Mesenchymal stem cell (in vitro differentiated cells and primary cell): ENCODE results near the gene SLC24A4.
A peak's percentile ranks its signal among the peaks of the same experiment; 100 is the strongest.

Source experiments
- DNase-seq: peaks from one replicate; pipeline ENCODE4 v3.0.0-alpha.2; 2013
- H2AFZ ChIP-seq: one replicate; pipeline ENCODE4 v1.6.1; 2013; ENCODE audit warnings: low read depth, mild to moderate bottlenecking, control low read depth, inconsistent platforms, low read length, moderate library complexity
- H2AK5ac ChIP-seq: 2 replicates; pipeline ENCODE4 v1.6.1; 2013; ENCODE audit warnings: low read length, moderate library complexity, mild to moderate bottlenecking, inconsistent platforms; ENCODE audit not compliant: severe bottlenecking
- H2BK120ac ChIP-seq: one replicate; pipeline ENCODE4 v1.6.1; 2013; ENCODE audit warnings: low read depth, mild to moderate bottlenecking, inconsistent platforms, low read length, moderate library complexity
- H2BK12ac ChIP-seq, 2 experiments: one replicate each; pipeline ENCODE4 v1.6.1; 2013; ENCODE audit warnings: inconsistent platforms in 2 of 2, low read length in 2 of 2, mild to moderate bottlenecking in 2 of 2, moderate library complexity in 2 of 2, control low read depth in 1 of 2
- H2BK15ac ChIP-seq: one replicate; pipeline ENCODE4 v1.6.1; 2013; ENCODE audit warnings: mild to moderate bottlenecking, low read depth, inconsistent platforms; ENCODE audit not compliant: poor library complexity, severe bottlenecking
- H2BK5ac ChIP-seq: 2 replicates; pipeline ENCODE4 v1.6.1; 2013; ENCODE audit warnings: low read depth, mild to moderate bottlenecking, low read length, control low read depth, inconsistent platforms; ENCODE audit not compliant: poor library complexity, severe bottlenecking
- H3K14ac ChIP-seq, 2 experiments: one replicate each; pipeline ENCODE4 v1.6.1; 2013; ENCODE audit warnings: inconsistent platforms in 2 of 2, low read length in 2 of 2, control low read depth in 1 of 2, mild to moderate bottlenecking in 1 of 2, moderate library complexity in 1 of 2
- H3K18ac ChIP-seq, 2 experiments: one replicate each; pipeline ENCODE4 v1.6.1; 2013; ENCODE audit warnings: inconsistent platforms in 2 of 2, low read length in 2 of 2, control low read depth in 1 of 2, low read depth in 1 of 2, mild to moderate bottlenecking in 1 of 2
- H3K23ac ChIP-seq, 2 experiments: one replicate each; pipeline ENCODE4 v1.6.1; 2013; ENCODE audit warnings: inconsistent platforms in 2 of 2, low read length in 2 of 2, mild to moderate bottlenecking in 2 of 2, moderate library complexity in 2 of 2, control low read depth in 1 of 2
- H3K27ac ChIP-seq: 2 replicates; pipeline ENCODE4 v1.5.1; 2013; ENCODE audit warnings: mild to moderate bottlenecking, moderate library complexity, low read length, control low read depth, inconsistent platforms; ENCODE audit not compliant: poor library complexity, severe bottlenecking
- H3K27me3 ChIP-seq, 2 experiments: 2 replicates each; pipeline versions ENCODE4 v1.6.1 to v1.7.0; 2013; ENCODE audit warnings: low read length in 2 of 2, mild to moderate bottlenecking in 2 of 2, moderate library complexity in 2 of 2, control low read depth in 1 of 2, inconsistent platforms in 1 of 2; ENCODE audit not compliant: control insufficient read depth in 1 of 2, insufficient read depth in 1 of 2
- H3K36me3 ChIP-seq, 2 experiments: 2 replicates each; pipeline versions ENCODE4 v1.6.1 to v1.7.0; 2013; ENCODE audit warnings: low read length in 2 of 2, control low read depth in 1 of 2, inconsistent platforms in 1 of 2, low read depth in 1 of 2, mild to moderate bottlenecking in 1 of 2; ENCODE audit not compliant: insufficient read depth in 2 of 2, control insufficient read depth in 1 of 2
- H3K4ac ChIP-seq, 2 experiments: one replicate each; pipeline ENCODE4 v1.6.1; 2013; ENCODE audit warnings: inconsistent platforms in 2 of 2, low read length in 2 of 2, mild to moderate bottlenecking in 2 of 2, moderate library complexity in 2 of 2, control low read depth in 1 of 2, low read depth in 1 of 2
- H3K4me1 ChIP-seq: 2 replicates; pipeline ENCODE4 v1.6.1; 2013; ENCODE audit warnings: low read depth, low read length, control low read depth; ENCODE audit not compliant: control insufficient read depth, insufficient read depth
- H3K4me2 ChIP-seq: 2 replicates; pipeline ENCODE4 v1.6.1; 2013; ENCODE audit warnings: low read length, mild to moderate bottlenecking, inconsistent platforms; ENCODE audit not compliant: poor library complexity, severe bottlenecking
- H3K4me3 ChIP-seq, 2 experiments: 2 replicates each; pipeline versions ENCODE4 v1.5.1 to v1.7.0; 2013; ENCODE audit warnings: low read length in 2 of 2, mild to moderate bottlenecking in 2 of 2, control low read depth in 1 of 2, low read depth in 1 of 2; ENCODE audit not compliant: insufficient read depth in 1 of 2
- H3K79me1 ChIP-seq: replicated peaks from 2 replicates; pipeline ENCODE4 v1.6.1; 2013; ENCODE audit warnings: mild to moderate bottlenecking, control low read depth, low read length, inconsistent platforms; ENCODE audit not compliant: poor library complexity, severe bottlenecking
- H3K9ac ChIP-seq: 2 replicates; pipeline ENCODE4 v1.7.0; 2013; ENCODE audit warnings: mild to moderate bottlenecking, low read length, moderate library complexity
- H3K9me3 ChIP-seq: 2 replicates; pipeline ENCODE4 v1.7.0; 2013; ENCODE audit warnings: mild to moderate bottlenecking, low read length; ENCODE audit not compliant: control insufficient read depth
- H4K8ac ChIP-seq: one replicate; pipeline ENCODE4 v1.6.1; 2013; ENCODE audit warnings: inconsistent platforms, mild to moderate bottlenecking, low read length, moderate library complexity
- H4K91ac ChIP-seq: one replicate; pipeline ENCODE4 v1.6.1; 2013; ENCODE audit warnings: mild to moderate bottlenecking, low read length, inconsistent platforms
- WGBS: methylation state at CpG from one replicate; pipeline ENCODE4 v1.1.7; 2013; ENCODE audit warnings: mixed read lengths; 5-methylcytosine and 5-hydroxymethylcytosine counted together

The SLC24A4 gene

DNA sequence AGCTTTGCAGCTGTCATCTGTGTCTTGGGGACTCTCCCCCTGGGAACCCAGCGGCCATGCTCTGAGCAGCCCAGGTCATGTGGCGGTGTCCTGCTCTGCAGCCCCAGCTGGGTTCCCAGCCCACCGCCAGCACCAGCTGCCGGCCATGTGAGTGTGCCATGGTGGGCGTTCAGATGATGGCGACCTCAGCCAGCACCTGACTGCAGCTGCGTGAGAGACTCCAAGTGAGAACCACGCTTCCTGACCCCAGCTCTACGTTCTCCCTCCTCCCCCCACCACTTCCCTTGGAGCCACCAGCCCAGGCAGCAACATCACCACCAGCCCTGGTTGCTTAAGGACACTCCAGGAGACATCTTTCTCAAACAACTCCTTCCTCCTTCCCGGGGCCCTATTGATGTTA is 68.8 kb downstream of the SLC24A4 start:
- Histone ChIP-seq H3K9me3 (peaks cover 3% of the 10 kb centered on the region), H3K4me3 (no peak overlapping the region), H2BK12ac (no peak overlapping the region), H3K79me1 (no peaks in the 10 kb centered on the region), H3K23ac (no peak overlapping the region), H2BK120ac (no peak overlapping the region), H4K8ac (no peak overlapping the region), H3K9ac (no peak overlapping the region), H4K91ac (peak overlapping the region; percentile 30), H3K27me3 (no peaks in the 10 kb centered on the region), H2AFZ (no peak overlapping the region), H3K4me1 (no peaks in the 10 kb centered on the region), H3K18ac (no peak overlapping the region), H3K27ac (no peak overlapping the region), H2AK5ac (no peak overlapping the region), H3K4me2 (no peak overlapping the region), H2BK5ac (no peak overlapping the region), H3K4ac (no peak overlapping the region), H3K36me3 (no peaks in the 10 kb centered on the region), H3K14ac (no peak overlapping the region), H2BK15ac (no peak overlapping the region)
- 90% methylated on average over 9 of the region's 10 CpGs for WGBS
- no peak for DNase-seq

DNA sequence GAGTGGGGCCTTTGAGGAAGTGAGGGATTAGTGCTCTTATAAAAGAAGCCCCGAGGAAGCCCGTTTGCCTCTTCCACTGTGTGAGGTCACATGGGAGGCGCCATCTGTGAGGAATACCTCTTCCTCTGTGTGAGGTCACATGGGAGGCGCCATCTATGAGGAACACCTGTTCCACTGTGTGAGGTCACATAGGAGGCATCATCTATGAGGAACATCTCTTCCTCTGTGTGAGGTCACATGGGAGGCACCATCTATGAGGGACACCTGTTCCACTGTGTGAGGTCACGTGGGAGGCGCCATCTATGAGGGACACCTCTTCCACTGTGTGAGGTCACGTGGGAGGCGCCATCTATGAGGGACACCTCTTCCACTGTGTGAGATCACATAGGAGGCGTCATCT is 69.7 kb downstream of the SLC24A4 start:
- Histone ChIP-seq H3K4me1 (peaks cover 4% of the 10 kb centered on the region), H3K9ac (no peak overlapping the region), H3K23ac (no peak overlapping the region), H4K91ac (no peak overlapping the region), H3K18ac (no peak overlapping the region), H3K9me3 (peaks cover 3% of the 10 kb centered on the region), H2AK5ac (no peak overlapping the region), H3K4ac (no peak overlapping the region), H3K36me3 (no peaks in the 10 kb centered on the region), H3K14ac (no peak overlapping the region), H3K27me3 (no peaks in the 10 kb centered on the region), H2BK12ac (no peak overlapping the region), H2BK120ac (no peak overlapping the region), H2BK15ac (no peak overlapping the region), H3K4me2 (no peak overlapping the region), H3K27ac (no peak overlapping the region), H4K8ac (no peak overlapping the region), H3K79me1 (no peaks in the 10 kb centered on the region), H2BK5ac (no peak overlapping the region), H3K4me3 (no peak overlapping the region), H2AFZ (no peak overlapping the region)
- no peak for DNase-seq
- 91% methylated on average over 9 of the region's 9 CpGs for WGBS

DNA sequence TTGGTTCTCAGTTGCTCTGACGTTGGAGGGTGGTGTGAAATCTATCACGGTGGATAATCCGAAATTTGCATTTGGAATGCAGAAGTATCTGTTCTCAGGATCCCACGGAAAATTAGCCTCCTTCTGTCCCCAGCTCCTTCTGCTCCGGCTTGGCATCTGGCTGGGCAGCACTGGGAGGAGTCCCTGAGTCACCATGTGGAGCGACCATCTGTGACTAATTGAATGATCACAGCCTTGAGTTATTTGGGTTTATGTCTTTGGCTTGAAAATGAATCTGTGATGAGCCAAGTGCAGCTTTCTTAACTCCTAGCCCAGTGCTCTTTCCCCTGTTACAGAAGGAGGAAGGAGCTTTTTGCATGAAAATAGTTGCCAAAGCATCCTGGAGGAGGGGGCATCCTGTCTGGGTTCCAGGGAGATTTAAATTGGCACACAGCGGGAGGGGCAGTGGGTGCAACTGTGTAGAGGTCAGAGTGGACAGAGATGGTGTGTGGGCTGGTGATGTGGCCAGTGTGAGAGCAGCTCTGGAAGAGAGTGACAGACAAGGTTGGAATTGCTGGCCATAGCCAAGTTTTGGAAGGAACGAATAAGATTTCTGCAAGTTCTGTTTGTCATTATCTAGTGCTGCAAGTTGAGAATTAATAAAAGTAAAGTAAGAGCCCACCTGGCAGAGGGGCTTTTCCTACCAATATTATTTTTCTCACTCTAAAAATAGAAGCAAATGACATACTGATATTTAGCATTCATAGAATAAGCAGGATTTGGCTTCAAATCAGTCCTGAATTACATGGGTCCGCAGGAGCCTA is 74.4 kb downstream of the SLC24A4 start:
- Histone ChIP-seq H4K91ac (no peak overlapping the region), H2BK5ac (no peak overlapping the region), H4K8ac (no peak overlapping the region), H3K79me1 (no peaks in the 10 kb centered on the region), H3K9me3 (no peaks in the 10 kb centered on the region), H3K4ac (no peak overlapping the region), H3K27ac (no peak overlapping the region), H3K23ac (no peak overlapping the region), H3K4me1 (peaks cover 5% of the 10 kb centered on the region), H2AFZ (no peak overlapping the region), H2BK120ac (no peak overlapping the region), H3K4me2 (no peak overlapping the region), H2BK15ac (no peak overlapping the region), H3K4me3 (peak overlapping the region in 1 of 2 experiments; percentile 20), H3K27me3 (peaks cover 0 to 4% of the 10 kb centered on the region in 2 experiments), H3K14ac (no peak overlapping the region), H2AK5ac (no peak overlapping the region), H3K18ac (no peak overlapping the region), H2BK12ac (no peak overlapping the region), H3K9ac (peak overlapping the region; percentile 66), H3K36me3 (no peaks in the 10 kb centered on the region)
- WGBS, result 48% methylated on average over 7 of the region's 9 CpGs
- peak; percentile 59 for DNase-seq

DNA sequence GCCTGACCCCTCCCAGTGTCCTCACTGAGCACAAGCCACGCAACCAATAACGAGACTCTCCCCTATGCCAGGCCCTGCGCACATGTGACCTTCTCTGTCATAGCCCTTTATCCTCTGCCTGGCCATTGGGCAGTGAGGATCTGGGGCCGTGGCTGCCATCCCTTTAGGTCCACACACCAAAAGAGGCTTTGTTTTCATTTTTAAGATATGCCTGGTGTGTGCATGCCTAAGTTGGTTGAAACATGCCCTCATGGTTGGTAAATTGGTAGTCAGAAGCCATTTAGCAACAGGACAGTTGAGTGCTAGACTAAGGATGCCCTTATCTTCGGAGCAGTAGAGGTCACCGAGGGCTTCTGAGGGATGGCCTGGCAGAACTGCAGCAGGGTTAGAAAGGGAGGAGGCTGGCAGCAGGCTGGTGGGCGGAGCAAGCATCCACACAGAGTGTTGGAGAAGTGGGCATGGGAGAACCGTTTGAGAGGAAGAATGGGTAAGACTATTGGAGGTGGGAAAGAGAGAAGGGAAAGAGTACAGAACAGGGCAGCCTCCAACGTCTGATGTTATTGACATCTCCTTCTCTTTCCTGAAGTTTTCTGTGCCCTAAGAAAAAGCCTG is 75.1 kb downstream of the SLC24A4 start:
- no peak overlapping the region for H2AK5ac ChIP-seq
- no peak overlapping the region for H3K23ac ChIP-seq
- H2BK5ac ChIP-seq, result no peak overlapping the region
- DNase-seq, result no peak
- H3K4me2 ChIP-seq, result no peak overlapping the region
- peaks cover 5% of the 10 kb centered on the region for H3K4me1 ChIP-seq
- peaks cover 0 to 8% of the 10 kb centered on the region in 2 experiments for H3K27me3 ChIP-seq
- H3K79me1 ChIP-seq, result no peaks in the 10 kb centered on the region
- 85% methylated on average over 9 of the region's 9 CpGs for WGBS
- H3K14ac ChIP-seq, result no peak overlapping the region
- H4K91ac ChIP-seq, result peak overlapping the region; percentile 14
- H2BK120ac ChIP-seq, result no peak overlapping the region
- no peak overlapping the region for H3K4ac ChIP-seq
- peak overlapping the region in 1 of 2 experiments; percentile 8 for H3K4me3 ChIP-seq
- no peaks in the 10 kb centered on the region for H3K36me3 ChIP-seq
- H3K27ac ChIP-seq, result no peak overlapping the region
- H3K9ac ChIP-seq, result peak overlapping the region; percentile 66
- no peak overlapping the region for H4K8ac ChIP-seq
- no peak overlapping the region for H2BK15ac ChIP-seq
- H3K9me3 ChIP-seq, result no peaks in the 10 kb centered on the region
- H3K18ac ChIP-seq, result no peak overlapping the region
- peak overlapping the region in 1 of 2 experiments; percentile 8 for H2BK12ac ChIP-seq
- H2AFZ ChIP-seq, result no peak overlapping the region
